GM12875 (cell line): Measurements from ENCODE around the gene RFWD3.

Experiments used
- H3K4me3 ChIP-seq: one replicate; pipeline ENCODE4 v1.5.1; 2011; ENCODE audit warnings: low read depth, low read length, control low read depth
- TF ChIP-seq, protein P1 (sequence below): IDR thresholded peaks from 2 replicates; pipeline ENCODE4 v1.5.1; 2011; ENCODE audit warnings: low read depth, mild to moderate bottlenecking, control low read depth, inconsistent platforms, low read length, moderate library complexity, borderline replicate concordance; ENCODE audit not compliant: insufficient read depth

RFWD3 gene

DNA sequence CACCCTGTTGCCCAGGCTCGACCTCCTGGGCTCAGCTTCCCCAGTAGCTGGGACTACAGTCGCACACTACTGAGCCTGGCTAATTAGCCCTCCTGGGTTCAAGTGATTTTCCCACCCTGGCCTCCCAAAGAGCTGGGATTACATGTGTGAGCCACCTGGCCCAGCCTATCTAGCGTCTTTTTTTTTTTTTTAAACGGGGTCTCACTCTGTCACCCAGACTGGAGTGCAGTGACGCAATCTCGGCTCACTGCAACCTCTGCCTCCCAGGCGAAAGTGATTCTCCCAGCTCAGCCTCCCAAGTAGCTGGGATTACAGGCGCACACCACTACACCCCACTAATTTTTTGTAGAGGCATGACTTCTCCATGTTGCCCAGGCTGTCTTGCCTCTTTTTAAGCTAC is 93.1 kb downstream of the RFWD3 start:
- TF ChIP-seq, protein P1, sequence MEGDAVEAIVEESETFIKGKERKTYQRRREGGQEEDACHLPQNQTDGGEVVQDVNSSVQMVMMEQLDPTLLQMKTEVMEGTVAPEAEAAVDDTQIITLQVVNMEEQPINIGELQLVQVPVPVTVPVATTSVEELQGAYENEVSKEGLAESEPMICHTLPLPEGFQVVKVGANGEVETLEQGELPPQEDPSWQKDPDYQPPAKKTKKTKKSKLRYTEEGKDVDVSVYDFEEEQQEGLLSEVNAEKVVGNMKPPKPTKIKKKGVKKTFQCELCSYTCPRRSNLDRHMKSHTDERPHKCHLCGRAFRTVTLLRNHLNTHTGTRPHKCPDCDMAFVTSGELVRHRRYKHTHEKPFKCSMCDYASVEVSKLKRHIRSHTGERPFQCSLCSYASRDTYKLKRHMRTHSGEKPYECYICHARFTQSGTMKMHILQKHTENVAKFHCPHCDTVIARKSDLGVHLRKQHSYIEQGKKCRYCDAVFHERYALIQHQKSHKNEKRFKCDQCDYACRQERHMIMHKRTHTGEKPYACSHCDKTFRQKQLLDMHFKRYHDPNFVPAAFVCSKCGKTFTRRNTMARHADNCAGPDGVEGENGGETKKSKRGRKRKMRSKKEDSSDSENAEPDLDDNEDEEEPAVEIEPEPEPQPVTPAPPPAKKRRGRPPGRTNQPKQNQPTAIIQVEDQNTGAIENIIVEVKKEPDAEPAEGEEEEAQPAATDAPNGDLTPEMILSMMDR = no peak
- H3K4me3 ChIP-seq = no peak overlapping the region
